ENCODE measurements around the gene MEG3.

Gene MEG3

DNA sequence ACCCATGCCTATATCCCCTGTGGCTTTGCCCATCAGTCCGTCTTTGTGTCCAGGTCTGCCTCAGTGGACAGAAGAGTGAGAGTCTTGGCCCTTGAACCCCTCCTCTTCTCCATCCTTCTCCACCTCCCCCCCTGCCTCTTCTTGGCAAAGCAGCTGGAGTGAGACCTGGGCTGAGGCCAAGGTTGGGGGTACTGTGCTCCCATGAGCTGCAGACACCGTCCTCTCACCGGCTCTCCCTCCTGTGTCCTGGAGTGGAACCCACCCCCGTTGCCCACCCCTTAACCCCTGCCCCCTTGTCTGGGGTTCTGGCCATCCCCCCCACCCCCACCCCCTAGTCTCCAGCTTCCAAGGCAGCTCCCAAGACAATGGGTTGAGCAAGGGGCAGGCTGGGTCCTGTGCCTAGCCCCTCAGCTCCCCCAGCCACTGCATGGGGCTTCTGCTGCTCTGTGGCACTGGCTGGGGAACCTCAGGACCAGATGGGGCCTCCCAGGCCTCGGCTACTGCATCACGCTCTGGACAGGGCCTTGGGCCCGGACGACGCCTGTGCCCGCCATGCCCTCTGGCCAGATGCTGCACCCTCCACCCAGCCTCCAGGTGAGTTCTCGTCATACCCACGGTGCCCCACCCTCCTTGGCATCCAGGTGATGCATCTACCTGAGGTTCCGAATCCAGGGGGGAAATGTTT, 41.9 kb downstream of the MEG3 start:
- DNase-seq: no peak

- DNase-seq: no peak
Measured at GRCh38 chr14:100868621-100869370, 42.9 kb downstream of the MEG3 start.

GRCh38 chr14:100871234-100872186, 45.6 kb downstream of the MEG3 start:
- no peak for DNase-seq

DNA sequence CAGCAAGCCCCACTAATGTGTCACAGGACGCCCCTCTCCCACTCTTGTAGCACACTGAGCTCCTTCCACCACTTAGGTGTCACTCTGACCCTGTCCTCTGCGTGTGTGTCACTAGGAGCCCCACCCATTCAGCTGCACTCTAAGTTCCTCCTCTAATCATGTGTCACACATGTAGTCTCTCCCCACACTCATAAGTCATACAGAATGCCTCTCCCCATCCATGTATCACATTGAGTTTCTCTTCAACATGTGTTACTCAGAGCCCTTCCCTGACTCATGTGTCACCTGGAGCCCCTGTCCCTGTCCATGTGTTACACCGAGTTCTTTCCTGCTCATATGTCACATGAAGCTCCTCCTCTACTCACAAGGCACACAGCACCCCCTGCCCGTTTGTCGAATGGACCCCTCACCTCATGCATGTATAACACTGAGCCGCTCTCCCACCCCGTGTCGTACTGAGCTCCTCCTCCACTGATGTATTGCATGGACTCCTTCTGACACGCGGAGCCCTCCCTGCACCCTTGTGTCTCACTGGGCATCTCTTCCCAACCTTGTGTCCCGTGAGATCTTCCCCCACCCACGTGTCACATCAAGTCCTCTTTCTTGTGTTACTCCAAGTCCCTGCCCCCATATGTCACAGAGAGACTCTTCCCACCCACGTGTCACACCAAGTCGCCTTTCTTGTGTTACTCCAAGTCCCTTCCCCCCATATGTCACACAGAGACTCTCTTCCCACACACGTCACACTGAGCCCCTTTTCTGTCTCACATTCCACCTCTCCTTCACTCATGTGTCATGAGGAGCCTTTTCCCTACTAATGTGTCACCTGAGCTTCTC, 46.6 kb downstream of the MEG3 start:
- DNase-seq: no peak

- DNase-seq: no peak
Measured at GRCh38 chr14:100873096-100873482, 47.2 kb downstream of the MEG3 start.

DNA sequence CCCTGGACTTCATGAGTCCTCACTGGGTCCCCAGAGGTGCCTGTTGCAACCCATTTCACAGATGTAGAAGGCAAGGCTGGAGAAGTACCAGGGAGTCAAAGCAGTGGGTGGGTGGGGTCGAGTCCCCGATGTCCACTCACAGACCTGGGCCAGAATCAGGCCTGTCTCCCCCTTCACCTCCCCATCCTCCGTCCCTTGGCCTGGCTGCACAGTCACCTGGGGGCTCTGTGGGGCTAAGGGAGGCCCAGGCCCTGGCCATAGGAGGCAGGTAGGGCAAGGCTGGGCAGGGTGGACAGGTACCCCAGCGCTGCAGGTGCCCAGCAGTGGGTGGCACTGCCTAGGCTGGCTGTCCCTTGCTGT, 48.1 kb downstream of the MEG3 start:
- DNase-seq: no peak

DNA sequence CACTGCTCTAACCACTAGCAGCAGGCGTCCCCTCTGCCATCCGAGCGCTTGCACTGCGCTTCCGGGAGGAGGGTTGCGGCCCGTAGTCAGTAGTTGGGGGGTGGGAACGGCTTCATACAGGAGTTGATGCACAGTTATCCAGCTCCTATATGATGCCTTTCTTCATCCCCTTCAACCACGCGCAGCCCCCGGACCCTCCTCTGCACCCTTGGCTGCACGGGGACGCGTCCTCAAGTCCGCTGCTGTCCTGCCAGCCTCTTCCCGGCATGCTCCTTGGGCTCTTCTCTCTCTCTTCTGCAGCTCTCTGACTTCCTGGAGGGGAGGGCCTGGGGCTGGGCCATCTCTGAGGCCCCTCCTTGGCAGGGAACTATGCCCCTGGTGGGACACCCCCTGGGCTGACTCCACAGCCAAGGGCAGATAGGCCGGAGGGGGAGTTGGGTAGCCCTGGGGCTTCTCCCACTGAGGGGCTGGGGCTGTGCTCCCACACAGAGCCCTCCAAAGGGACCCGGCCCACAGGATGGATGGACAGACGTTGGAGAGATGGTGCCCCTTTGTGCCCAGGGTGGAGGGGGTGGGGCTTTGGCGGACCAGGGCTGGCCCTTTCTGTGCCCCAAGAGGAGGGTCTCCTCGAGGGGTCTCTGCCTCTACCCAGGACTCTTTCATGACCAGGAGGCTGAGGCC, 48.6 kb downstream of the MEG3 start:
- no peak for DNase-seq

- no peak for DNase-seq
Measured at GRCh38 chr14:100875126-100875525, 49.2 kb downstream of the MEG3 start.

GRCh38 chr14:100875861-100876590, 50.1 kb downstream of the MEG3 start:
- no peak for DNase-seq

DNA sequence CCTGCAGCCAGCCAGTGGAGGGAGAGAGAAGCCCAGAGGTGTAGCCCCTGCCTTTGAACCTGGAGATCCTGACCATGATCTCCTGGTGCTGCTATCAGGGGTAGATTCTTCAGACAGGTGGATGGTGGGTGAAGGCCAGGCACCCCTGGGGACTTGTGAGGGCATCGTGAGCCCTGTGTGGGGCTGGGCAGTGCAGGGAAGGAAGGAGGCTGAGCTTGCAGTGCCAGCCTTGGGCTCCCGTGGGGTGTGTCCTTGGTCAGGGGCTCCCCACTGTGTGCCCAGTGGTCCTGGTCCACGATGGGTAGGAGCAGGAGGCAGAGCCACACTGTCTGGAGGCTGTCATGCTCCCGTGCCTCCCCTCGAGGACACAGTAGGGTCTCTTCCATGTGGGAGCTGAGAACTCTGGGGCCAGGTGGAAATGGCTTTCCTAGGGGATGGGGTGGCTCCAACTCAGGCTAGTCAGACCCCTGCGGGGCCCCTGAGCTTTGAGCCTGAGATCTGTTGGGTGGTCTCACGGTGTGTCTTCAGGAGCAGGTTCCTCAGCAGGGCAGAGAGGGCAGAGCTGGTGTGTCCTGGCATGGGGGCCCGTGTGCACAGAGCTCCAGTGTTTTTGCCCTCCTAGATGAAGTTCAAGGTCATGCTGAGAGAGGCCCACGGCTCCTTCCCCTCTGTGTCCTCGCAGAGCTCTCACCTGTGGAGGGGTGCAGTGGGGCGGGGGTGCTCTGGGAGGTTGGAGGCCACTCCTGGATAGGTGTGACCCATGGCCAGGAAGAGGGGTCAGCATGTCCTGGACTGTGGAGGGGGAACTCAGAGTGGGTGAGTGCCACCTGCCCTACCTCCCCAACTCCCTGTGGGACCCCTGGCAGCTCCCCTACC, 52.6 kb downstream of the MEG3 start:
- DNase-seq: no peak

- no peak for DNase-seq
Measured at GRCh38 chr14:100879194-100879593, 53.3 kb downstream of the MEG3 start.

GRCh38 chr14:100879782-100880181, 53.9 kb downstream of the MEG3 start:
- DNase-seq: no peak

DNA sequence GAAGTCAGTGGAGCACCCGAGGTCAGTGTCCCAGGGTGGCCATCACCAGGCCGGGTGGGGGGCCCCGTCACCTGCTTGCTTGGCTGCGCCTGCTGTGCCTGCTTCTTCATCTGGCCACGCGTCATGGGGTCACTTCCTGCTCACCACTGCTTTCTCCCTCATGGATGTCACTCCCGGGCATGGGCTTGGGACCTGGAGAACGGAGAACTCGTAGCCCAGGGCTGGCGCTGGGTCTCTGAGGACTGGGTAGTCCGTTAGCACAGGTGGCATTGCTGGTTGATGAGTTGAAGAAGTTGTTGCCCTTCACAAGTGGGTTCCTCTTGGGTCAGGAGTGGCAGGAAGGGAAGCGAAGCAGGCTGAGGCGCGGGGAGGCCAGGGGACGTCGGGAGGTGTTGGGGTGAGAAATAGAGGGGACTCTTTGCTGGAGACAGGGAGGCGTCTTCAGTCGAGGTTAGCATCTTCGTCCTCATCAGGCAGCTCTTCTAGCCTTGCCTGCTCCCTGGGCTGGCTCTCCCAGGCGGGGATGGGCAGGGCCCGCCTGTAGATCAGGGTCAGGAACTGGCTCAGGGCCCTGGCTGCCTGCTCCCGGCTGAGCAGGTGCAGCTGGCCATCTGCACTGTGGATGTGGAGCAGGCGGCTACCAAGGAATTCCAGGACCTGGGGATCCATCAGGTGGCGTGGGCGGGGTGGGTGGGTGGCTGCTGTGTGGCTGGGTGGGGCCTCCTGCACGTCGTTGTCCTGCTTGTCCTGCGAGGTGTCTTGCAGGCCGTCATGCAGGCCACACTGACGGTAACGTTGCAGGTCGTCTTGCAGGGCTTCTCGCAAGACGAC, 54.6 kb downstream of the MEG3 start:
- DNase-seq: no peak

GRCh38 chr14:100881211-100882025, 55.5 kb downstream of the MEG3 start:
- no peak for DNase-seq

DNA sequence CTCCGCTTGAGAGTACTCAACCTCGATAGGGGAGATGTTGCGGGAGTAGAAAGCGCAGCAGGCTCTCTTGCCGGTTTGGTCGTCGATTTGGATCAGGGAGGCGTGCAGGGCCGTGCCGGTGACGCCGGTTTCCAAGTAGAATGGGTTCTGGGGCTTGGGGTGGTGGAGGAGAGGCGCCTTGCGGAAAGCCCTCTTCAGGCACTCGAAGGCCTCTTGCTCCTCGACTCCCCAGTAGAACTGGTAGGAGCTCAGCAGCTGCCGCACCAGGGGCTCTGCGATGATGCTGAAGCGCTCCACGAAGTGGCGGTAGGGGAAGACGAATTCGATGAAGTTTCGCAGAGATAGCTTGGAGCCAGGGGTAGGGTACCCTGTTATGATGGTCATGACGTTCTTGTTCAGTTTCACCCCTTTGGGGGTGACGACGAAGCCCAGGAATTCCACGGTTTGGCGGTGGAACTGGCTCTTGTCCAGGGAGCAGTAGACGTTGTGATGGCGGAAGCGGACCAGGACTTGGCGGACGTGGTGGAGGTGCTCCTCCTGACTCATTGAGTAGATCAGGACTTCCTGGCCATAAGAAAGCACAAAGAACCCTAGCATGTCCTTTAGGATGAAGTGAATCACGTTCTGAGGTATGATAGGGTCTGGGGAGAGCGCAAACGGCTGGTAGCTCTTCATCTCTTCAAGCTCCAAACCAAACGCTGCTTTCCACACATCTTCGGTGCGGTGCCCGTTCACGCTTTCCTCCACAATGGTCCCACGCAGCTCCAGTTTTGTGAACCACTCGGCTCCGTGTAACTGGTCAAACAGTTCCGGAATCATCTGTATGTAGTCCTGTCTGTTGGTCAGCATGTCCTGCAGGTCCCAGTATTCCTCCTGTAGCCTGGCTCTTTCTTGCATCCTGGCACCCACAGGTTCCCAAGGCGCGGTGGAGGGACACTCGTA, 56.4 kb downstream of the MEG3 start:
- DNase-seq: no peak

DNA sequence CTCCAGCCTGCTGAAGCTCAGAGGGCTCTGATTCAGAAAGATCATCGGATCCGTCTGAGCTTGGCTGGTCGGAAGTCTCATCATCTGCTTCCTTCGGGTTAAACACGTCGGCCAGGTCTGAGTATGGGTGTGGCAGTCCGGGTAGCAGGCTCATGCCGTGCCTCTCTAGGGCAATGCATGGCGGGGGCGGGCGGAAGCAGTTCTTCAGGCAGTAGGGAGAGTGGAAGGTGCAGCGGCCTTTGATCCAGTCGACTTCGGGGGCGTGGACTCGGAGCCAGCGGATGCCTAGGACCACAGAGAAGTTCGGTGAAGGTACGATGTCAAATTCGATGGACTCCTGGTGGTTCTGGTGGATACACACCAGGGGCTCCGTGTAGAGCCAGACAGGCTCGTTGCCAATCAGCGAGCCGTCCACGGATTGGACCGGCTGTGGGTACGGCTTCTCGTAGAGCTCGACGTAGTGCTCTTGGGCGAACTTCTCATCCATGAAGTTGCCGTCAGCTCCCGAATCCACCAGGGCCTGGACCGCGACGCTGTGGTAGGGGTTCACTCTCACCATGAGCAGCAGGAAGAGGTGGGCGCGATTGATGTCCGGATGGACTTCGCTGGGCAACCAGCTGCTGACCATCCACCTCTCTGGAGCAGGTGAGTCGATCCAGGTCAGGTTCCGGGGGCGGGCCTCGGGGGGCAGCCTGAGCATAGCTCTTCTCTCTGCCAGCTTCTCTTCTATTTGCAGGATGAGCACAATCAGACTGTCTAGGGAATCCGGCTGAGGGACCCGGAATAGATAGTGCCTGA, 57.3 kb downstream of the MEG3 start:
- DNase-seq: no peak

DNA sequence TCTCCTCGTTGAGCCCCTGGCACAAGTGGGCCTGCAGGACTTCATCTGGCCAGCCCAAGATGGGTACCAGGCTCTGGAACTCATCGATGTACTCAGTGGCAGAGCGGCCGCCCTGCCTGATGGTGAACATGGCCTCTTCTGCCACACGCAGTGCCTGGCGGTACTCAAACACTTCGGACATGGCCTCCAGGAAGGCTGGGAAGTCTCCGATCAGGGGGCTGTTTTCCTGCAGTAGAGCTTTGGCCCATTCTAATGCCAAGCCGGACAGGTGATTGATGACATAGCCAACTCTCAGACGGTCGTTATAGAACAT, 57.8 kb downstream of the MEG3 start:
- DNase-seq: no peak

Data from NCI-H187 treated with DMSO at 0.1 percent for 48 hours (cell line).